H1 (cell line): ENCODE results near the gene SLC4A1. TPM values are rescaled to one million over a fixed set of nuclear protein-coding genes. Genes with fewer than 3 reads are reported as not detected.

ENCODE experiments used
- CTCF ChIA-PET: fragments of 300-600 bp; sonication (Branson Sonifier 250); formaldehyde crosslinking; loops from one replicate; lab custom pipeline; 2021; ENCODE audit not compliant: partially characterized antibody; lab: Charles Lee
- POLR2A ChIA-PET: fragments of 300-600 bp; sonication (Branson Sonifier 250); formaldehyde crosslinking; loops from one replicate; lab custom pipeline; 2021; ENCODE audit warnings: inconsistent platforms; ENCODE audit not compliant: partially characterized antibody; lab: Charles Lee
- DNase-seq, 2 experiments: peaks; one replicate each; pipeline versions ENCODE4 v3.0.0 to v3.0.0-alpha.2; 2010 to 2022; ENCODE audit warnings: low spot score in 2 of 2, low read depth in 1 of 2, mixed read lengths in 1 of 2
- FAIRE-seq: peaks from 2 replicates; lab custom pipeline; 2011; peaks lifted over from hg19 to GRCh38; lab: Jason Lieb, UNC
- H2AFZ ChIP-seq: 2 replicates; pipeline ENCODE4 v1.8.1; 2012; ENCODE audit warnings: low read length, inconsistent platforms
- H2AK5ac ChIP-seq: 2 replicates; pipeline ENCODE4 v1.6.1; 2013; ENCODE audit warnings: low read depth, low read length
- H2BK120ac ChIP-seq: replicated peaks from 2 replicates; pipeline ENCODE3; 2013; ENCODE audit warnings: low read depth, low read length, inconsistent platforms
- H2BK12ac ChIP-seq: 2 replicates; pipeline ENCODE4 v1.6.1; 2013; ENCODE audit warnings: low read depth, low read length
- H2BK15ac ChIP-seq: 2 replicates; pipeline ENCODE4 v1.6.1; 2013; ENCODE audit warnings: low read length
- H2BK20ac ChIP-seq: 2 replicates; pipeline ENCODE4 v1.6.1; 2013; ENCODE audit warnings: low read length
- H2BK5ac ChIP-seq: 2 replicates; pipeline ENCODE4 v1.6.1; 2013; ENCODE audit warnings: low read depth, low read length
- H3K14ac ChIP-seq: 2 replicates; pipeline ENCODE4 v1.6.1; 2013; ENCODE audit warnings: inconsistent platforms; ENCODE audit not compliant: insufficient read length
- H3K18ac ChIP-seq: 2 replicates; pipeline ENCODE4 v1.6.1; 2013; ENCODE audit warnings: low read length; ENCODE audit errors: extremely low read depth
- H3K23ac ChIP-seq: 2 replicates; pipeline ENCODE4 v1.6.1; 2013; ENCODE audit warnings: inconsistent platforms; ENCODE audit not compliant: insufficient read length
- H3K23me2 ChIP-seq: 2 replicates; pipeline ENCODE4 v1.6.1; 2013; ENCODE audit warnings: low read depth, low read length
- H3K27ac ChIP-seq: 2 replicates; pipeline ENCODE4 v1.6.1; 2011; ENCODE audit warnings: low read depth, low read length, inconsistent platforms
- H3K27me3 ChIP-seq, 4 experiments: replicated peaks in 1 of 4; 1 replicate in 1 of 4; 2 replicates in 3 of 4; pipeline versions ENCODE4 v1.6.1 to v1.8.1; 2011 to 2013; ENCODE audit warnings: low read length in 3 of 4, mild to moderate bottlenecking in 3 of 4, inconsistent platforms in 2 of 4, mixed read lengths in 2 of 4, moderate library complexity in 1 of 4; ENCODE audit not compliant: control insufficient read depth in 3 of 4, insufficient read depth in 3 of 4; ENCODE audit errors: extremely low read depth in 1 of 4
- H3K36me3 ChIP-seq, 4 experiments: 2 replicates each; pipeline versions ENCODE4 v1.6.1 to v1.8.1; 2011 to 2013; ENCODE audit warnings: mild to moderate bottlenecking in 4 of 4, low read length in 3 of 4, moderate library complexity in 2 of 4, control low read depth in 1 of 4, inconsistent platforms in 1 of 4; ENCODE audit not compliant: insufficient read depth in 4 of 4, control insufficient read depth in 2 of 4
- H3K4ac ChIP-seq: replicated peaks from 2 replicates; pipeline ENCODE3; 2013; ENCODE audit warnings: low read length, low read depth, mixed read lengths, inconsistent platforms; ENCODE audit not compliant: insufficient read length
- H3K4me1 ChIP-seq, 4 experiments: replicated peaks in 1 of 4; 1 replicate in 1 of 4; 2 replicates in 3 of 4; pipeline versions ENCODE4 v1.6.1 to v1.8.1; 2011 to 2013; ENCODE audit warnings: low read length in 3 of 4, inconsistent platforms in 2 of 4, mixed read lengths in 1 of 4; ENCODE audit not compliant: insufficient read depth in 4 of 4, control insufficient read depth in 3 of 4
- H3K4me2 ChIP-seq, 2 experiments: 2 replicates each; pipeline versions ENCODE4 v1.6.1 to v1.8.1; 2011 to 2013; ENCODE audit warnings: low read depth in 2 of 2, low read length in 2 of 2, control low read depth in 1 of 2, inconsistent platforms in 1 of 2, mild to moderate bottlenecking in 1 of 2; ENCODE audit not compliant: insufficient read depth in 1 of 2
- H3K4me3 ChIP-seq, 4 experiments: fragments of 200-600, 300-600 bp in 1 of 4; sonication (generic), shearing (Covaris generic), sonication (Bioruptor Twin) in 1 of 4; 2 replicates each; pipeline versions ENCODE4 v1.5.1 to v1.8.1; 2011 to 2016; ENCODE audit warnings: low read length in 4 of 4, low read depth in 3 of 4, control low read depth in 2 of 4, inconsistent platforms in 2 of 4, mild to moderate bottlenecking in 2 of 4, mixed read lengths in 1 of 4, moderate library complexity in 1 of 4; ENCODE audit not compliant: insufficient read depth in 2 of 4; ENCODE audit errors: extremely low read depth in 1 of 4
- H3K56ac ChIP-seq: replicated peaks from 2 replicates; pipeline ENCODE3; 2013; ENCODE audit warnings: low read depth, mild to moderate bottlenecking, mixed read lengths, low read length, inconsistent platforms; ENCODE audit not compliant: insufficient read length
- H3K79me1 ChIP-seq: 2 replicates; pipeline ENCODE4 v1.6.1; 2013; ENCODE audit warnings: low read depth, low read length, control low read depth
- H3K79me2 ChIP-seq, 2 experiments: 2 replicates each; pipeline versions ENCODE4 v1.6.1 to v1.8.1; 2012 to 2013; ENCODE audit warnings: low read length in 2 of 2, mild to moderate bottlenecking in 2 of 2, inconsistent platforms in 1 of 2; ENCODE audit not compliant: insufficient read depth in 2 of 2, control insufficient read depth in 1 of 2
- H3K9ac ChIP-seq, 4 experiments: replicated peaks in 1 of 4; 1 replicate in 1 of 4; 2 replicates in 3 of 4; pipeline versions ENCODE4 v1.6.1 to v1.8.1; 2011 to 2013; ENCODE audit warnings: low read depth in 3 of 4, low read length in 3 of 4, control low read depth in 2 of 4, mild to moderate bottlenecking in 2 of 4, moderate library complexity in 2 of 4, inconsistent platforms in 1 of 4; ENCODE audit errors: extremely low read depth in 1 of 4
- H3K9me3 ChIP-seq, 2 experiments: 2 replicates each; pipeline versions ENCODE4 v1.6.1 to v1.8.1; 2012 to 2013; ENCODE audit warnings: mild to moderate bottlenecking in 2 of 2, moderate library complexity in 2 of 2, control low read depth in 1 of 2, inconsistent platforms in 1 of 2, low read depth in 1 of 2, low read length in 1 of 2, mixed read lengths in 1 of 2; ENCODE audit not compliant: insufficient read depth in 2 of 2
- H4K20me1 ChIP-seq, 2 experiments: replicated peaks in 1 of 2; 2 replicates each; pipeline versions ENCODE3 to v1.8.1; 2011 to 2013; ENCODE audit warnings: inconsistent platforms in 2 of 2, low read length in 2 of 2, mild to moderate bottlenecking in 1 of 2; ENCODE audit not compliant: insufficient read depth in 2 of 2, control insufficient read depth in 1 of 2
- H4K5ac ChIP-seq: 2 replicates; pipeline ENCODE4 v1.6.1; 2013; ENCODE audit warnings: low read length, low read depth, mixed read lengths, inconsistent platforms; ENCODE audit not compliant: insufficient read length
- H4K8ac ChIP-seq: 2 replicates; pipeline ENCODE4 v1.8.0; 2013; ENCODE audit warnings: mild to moderate bottlenecking, moderate library complexity, low read length, inconsistent platforms; ENCODE audit not compliant: insufficient read depth; ENCODE audit errors: extremely low read depth
- H4K91ac ChIP-seq: replicated peaks from 2 replicates; pipeline ENCODE3; 2013; ENCODE audit warnings: low read length, mixed read lengths, inconsistent platforms; ENCODE audit not compliant: insufficient read length
- CBX5 ChIP-seq: fragments of 300-800, 300-1000 bp; sonication (generic); IDR thresholded peaks from 2 replicates; pipeline ENCODE4 v1.7.1; 2016; ENCODE audit warnings: antibody characterized with exemption, low read length, low read depth
- RBBP5 ChIP-seq: IDR thresholded peaks from 2 replicates; pipeline ENCODE4 v1.7.1; 2012; ENCODE audit warnings: low read depth, mild to moderate bottlenecking, inconsistent platforms, low read length, moderate library complexity, borderline replicate concordance
- WGBS, 2 experiments: shearing (Covaris generic) in 1 of 2; methylation state at CpG; one replicate each; pipeline versions ENCODE4 v1.1.6 to v1.1.7; 2013 to 2015; ENCODE audit warnings: low lambda C conversion rate in 2 of 2, mixed read lengths in 2 of 2, inconsistent platforms in 1 of 2, low coverage in 1 of 2, missing lambda C conversion rate in 1 of 2; ENCODE audit not compliant: insufficient replicate concordance in 2 of 2, insufficient coverage in 1 of 2, insufficient read length in 1 of 2; ENCODE audit errors: extremely low coverage in 1 of 2, missing lambda C conversion rate in 1 of 2; 5-methylcytosine and 5-hydroxymethylcytosine counted together
- polyA plus RNA-seq, 7 experiments: library from polyadenylated mRNA; depleted of rRNA in 3 of 7; stranded (reverse) in 5 of 7; unstranded in 2 of 7; fragments of >200 nt in 5 of 7; fragments of 200-250 nt in 2 of 7; gene quantifications; 1 replicate in 5 of 7; 2 replicates in 1 of 7; 4 replicates in 1 of 7; pipeline versions ENCODE4 v1.2.1 to v1.2.3, GENCODE V29; 2011 to 2013; ENCODE audit warnings: missing spikeins in 2 of 7, mixed read lengths in 2 of 7
- total RNA-seq: library from RNA; stranded (reverse); fragmentation: NEBNext Ultra II Directional; extraction: Animal tissue kit (Norgen Biotek cat#: 25700); gene quantifications from 2 replicates; pipeline ENCODE4 v1.2.1, GENCODE V29; 2021

Gene SLC4A1
- total and polyA plus RNA-seq, 2 of the 8 experiments (the other 6 are each of a cell fraction or from before 2014, with no cell fraction given): 0.08 TPM; not detected in 1

DNA sequence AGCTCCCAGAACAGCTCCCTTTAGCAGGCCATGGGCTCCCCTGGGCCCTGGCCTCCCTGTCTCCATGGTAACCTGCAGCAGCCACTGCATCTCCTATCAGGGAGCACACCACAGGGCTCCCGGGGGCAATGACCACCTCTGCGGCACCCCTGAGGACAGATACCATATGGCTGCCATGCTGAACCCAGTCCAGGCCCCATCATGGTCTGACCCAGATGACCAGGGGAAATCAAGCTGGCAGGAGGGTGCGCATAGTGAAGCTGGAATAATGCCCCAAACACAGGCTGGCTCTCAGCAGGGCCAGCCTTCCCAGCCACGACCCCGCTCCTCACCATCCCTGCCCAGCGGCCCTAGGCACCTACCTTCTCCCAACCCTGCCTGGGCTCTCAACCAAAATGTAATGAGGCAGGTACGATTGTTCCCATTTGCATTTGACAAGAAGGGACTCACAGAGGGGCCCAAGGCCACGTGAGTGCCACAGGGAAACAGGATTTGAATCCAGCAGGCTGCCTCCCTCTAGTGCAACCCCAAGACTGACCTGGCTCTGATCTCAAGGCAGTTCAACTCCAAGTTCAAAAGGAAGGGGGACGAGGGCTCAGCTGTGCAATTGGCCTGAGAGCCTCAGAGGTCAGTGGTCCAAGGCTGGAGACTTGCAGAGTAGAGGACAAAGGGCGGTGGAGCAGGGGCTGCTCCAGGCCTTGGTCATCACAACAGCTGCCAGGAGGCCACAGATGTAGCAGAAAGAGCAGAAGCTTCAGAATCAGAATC is 42.9 kb upstream of the SLC4A1 start:
- Histone ChIP-seq H3K18ac (no peak overlapping the region; the same call in 1 of the 2 replicates), H3K56ac (no peak overlapping the region), H3K9me3 (no peaks in the 10 kb centered on the region)
- 0 out of 2 replicates have a peak, but pooled peaks have one; percentile 2 for TF ChIP-seq RBBP5
- TF ChIP-seq CBX5: no peak
- TF ChIP-seq, all 59 proteins: peak for 1
- ChIA-PET POLR2A (interaction anchor here (0.7 to 14.6 kb wide), 7 partner anchors 10 to 125 kb away, joined by 3 to 135 read pairs (median 3); partner anchors contain the start of genes SLC25A39 and UBTF), CTCF (interaction anchor here (0.6 to 3.7 kb wide), 23 partner anchors 8 to 452 kb away, joined by 3 to 24 read pairs (median 4); no protein-coding TSS in a partner anchor)
- Histone ChIP-seq H3K79me2 (no peaks in the 10 kb centered on the region), H2BK12ac (no peak overlapping the region), H2BK5ac (0 out of 2 replicates have a peak overlapping the region, but pooled peaks have one; percentile 28), H3K23me2 (peaks cover 17% of the 10 kb centered on the region), H3K4ac (no peak overlapping the region), H3K4me3 (no peak overlapping the region; a peak in 1 of 8 replicates), H2BK120ac (no peak overlapping the region), H2BK15ac (no peak overlapping the region), H3K23ac (no peak overlapping the region), H3K4me1 (peaks cover 7 to 45% (median 33%) of the 10 kb centered on the region in 4 experiments), H3K27ac (no peak overlapping the region), H3K27me3 (peaks cover 0 to 16% (median 15%) of the 10 kb centered on the region in 4 experiments; a peak in 6 of 7 replicates), H4K20me1 (peaks cover 0 to 8% of the 10 kb centered on the region in 2 experiments), H3K14ac (no peak overlapping the region), H2AFZ (no peak overlapping the region), H2AK5ac (no peak overlapping the region; the same call in 1 of the 2 replicates), H4K8ac (no peak overlapping the region), H4K5ac (no peak overlapping the region), H3K4me2 (peak overlapping the region; percentile 33 to 37), H3K9ac (no peak overlapping the region; a peak in 1 of 7 replicates), H3K36me3 (no peaks in the 10 kb centered on the region), H3K79me1 (no peaks in the 10 kb centered on the region), H2BK20ac (no peak overlapping the region), H4K91ac (no peak overlapping the region)
- FAIRE-seq: no peak
- no peak for DNase-seq
- WGBS, 2 experiments: 62% methylated on average over 10 of the region's 10 CpGs; no CpG with 5 or more reads in 1 of the 2 experiments
